ENCODE results near the gene UST. TPM values are rescaled to one million over a fixed set of nuclear protein-coding genes. Genes with fewer than 3 reads are reported as not detected.
"Not testable (repeated sequence)": the region's sequence is repeated elsewhere in the genome, so short reads cannot be mapped to it uniquely, and the experiment has no call there.

The UST gene
- polyA plus RNA-seq, 5 donors, result 6.5 to 9.8 (median 9.0) TPM

DNA sequence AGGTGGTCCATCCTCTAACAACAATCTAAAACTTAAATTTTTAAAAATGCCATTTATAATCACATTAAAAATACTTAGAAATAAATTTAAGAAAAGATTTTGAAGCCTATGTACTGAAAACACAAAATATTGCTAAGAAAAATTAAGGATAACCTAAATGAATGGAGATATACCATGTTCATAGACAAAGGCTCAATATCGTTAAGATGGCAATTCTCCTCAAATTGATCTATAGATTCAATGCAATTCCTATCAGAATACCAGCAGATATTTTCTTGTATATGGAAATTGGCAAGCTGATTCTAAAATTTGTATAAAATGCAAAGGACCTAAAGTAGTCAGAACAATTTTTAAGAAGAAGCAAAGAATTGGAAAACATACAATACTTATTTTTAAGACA is 19.7 kb upstream of the UST start:
- no peak for DNase-seq

DNA sequence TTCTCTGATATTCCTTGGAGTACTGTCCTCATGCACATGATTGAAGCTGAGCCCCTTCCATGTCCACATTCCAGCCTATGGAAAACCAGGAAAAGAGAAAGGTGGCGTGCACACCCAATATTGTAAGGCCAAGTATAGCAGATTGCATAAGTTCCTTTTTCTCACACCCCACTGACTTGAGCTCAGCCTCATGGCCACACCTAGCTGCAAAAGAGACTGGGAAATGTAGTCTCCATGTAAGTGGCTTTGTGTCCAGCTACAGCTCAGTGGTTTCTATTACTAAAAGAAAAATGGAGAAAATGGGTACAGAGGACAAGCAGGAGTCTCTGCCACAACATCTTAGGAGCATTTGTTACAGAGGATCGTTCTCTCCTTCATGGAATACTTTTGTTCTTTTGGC is 10.8 kb upstream of the UST start:
- no peak for DNase-seq

DNA sequence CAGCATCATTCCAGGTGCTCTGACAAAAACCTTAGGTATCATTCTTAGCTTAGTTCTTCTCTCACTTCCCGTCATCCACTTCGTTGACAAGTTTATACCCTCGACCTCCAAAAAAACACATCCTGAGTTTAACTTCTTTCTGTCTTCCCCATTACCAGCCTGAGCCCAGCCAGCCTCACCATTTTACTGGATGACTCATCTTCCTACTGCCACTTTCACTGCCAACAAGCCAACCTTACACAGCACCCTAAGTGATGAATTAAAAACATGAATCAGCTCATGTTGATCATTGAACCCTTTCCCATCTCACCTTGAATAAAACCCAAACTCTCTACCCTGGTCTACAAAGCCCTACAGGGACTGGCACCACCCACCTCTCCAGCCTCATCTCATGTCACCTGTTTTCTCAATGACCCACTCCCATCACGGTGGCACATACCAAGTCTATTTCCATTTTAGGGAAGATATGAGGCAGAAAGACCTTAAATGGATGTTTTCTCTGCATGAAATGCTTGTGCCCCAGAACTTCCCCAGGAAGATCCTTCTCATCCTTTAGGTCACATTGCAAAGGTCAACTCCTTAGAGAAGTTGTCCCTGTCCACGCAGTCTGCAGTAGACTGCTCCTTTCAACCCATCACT is 9.9 kb upstream of the UST start:
- DNase-seq, result no peak

DNA sequence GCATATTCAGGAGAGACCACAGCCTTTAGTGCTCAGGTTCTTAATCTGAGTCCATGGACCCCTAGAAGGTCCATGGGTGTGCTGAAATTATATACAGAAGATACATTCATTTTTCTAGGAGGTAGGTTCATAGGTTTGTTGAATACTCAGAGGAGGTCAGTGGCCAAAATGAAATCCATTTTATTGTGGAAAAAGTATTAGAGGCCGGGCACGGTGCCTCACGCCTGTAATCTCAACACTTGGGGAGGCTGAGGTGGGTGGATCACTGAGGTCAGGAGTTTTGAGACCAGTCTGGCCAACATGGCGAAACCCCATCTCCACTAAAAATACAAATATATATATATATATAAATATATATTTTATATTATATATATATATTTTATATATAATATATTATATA is 9.0 kb upstream of the UST start:
- no peak for DNase-seq

DNA sequence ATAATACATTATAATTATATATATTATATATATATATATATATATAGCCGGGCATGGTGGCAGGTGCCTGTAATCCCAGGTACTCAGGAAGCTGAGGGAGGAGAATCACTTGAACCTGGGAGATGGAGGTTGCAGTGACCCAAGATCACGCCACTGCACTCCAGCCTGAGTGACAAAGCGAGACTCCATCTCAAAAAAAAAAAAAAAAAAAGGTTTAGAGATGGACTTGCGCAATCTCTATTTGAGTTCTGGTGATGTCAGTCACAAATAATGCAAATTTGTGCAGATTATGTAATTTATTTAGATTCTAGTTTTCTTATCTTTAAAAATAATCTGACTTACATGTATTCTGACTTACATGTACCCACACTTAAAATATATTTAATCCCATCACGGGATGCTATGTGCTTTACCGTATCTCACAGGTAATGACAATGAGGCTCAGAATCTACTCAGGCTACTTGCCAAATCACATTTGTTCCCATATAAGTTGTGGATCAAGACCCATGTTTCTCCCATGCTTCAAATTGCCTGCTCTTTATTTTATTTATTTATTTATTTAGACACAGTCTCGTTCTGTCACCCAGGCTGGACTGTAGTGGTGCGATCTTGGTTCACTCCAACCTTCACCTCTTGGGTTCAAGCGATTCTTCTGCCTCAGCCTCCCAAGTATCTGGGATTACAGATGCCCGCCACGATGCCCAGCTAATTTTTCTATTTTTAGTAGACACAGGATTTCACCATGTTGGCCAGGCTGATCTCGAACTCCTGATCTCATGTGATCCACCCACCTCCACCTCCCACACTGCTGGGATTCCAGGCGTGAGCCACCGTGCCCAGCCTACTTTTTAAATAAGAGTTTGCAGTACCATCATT is 7.6 kb upstream of the UST start:
- DNase-seq, result no peak

DNA sequence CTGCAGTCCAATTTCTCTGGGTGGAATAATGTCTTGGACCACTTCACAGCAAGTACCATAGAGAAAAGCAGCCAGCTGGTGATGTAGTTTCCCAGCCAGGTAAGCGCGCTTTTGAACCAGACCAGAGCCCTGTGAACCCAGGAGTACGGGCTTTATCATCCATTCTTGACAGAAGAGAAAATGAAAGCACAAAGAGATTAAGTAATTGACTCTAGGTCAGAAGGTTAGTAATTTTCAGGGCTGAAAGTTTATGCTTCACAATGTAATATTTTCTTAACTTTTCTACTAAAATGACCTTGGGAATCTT is 7.1 kb upstream of the UST start:
- DNase-seq, result no peak

DNA sequence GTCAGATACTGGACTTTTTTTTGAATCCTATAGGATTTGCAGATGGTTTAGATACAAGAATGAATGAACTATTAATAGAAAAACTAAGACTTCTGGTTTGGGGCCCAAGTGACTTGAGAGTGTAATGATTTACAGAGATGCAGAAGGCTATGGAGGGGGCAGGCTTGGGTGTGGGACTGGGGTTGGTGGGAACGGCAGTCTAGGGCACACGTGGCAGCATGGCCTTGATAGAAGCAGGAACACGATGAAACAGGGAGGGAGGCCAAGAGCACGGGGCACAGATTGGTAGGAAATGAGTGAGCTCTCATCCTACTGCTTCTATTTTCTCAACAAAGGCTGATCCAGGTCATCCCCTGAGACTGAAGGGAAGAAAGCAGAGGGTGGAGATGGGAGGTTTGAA is 3.4 kb upstream of the UST start:
- DNase-seq, result no peak

DNA sequence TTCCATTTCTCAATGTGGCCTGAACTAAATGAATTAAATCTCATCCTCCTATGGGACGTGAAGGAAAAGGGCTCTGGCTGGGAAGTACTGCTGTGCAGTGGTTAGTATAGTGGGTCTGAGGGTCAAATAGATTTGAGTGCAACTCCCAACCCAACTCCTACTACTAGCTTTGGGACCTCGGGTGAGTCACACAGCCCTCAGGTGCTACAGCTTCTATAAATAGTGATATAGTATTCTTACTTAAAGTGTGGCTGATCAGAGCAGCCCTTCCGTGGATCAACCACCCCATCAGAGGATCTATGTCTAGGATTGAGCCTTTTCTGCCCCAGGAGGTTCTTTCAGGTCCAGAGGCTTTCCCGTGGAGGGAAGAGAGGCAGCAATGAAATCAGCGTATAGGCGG is 904 bp upstream of the UST start:
- no peak for DNase-seq

DNA sequence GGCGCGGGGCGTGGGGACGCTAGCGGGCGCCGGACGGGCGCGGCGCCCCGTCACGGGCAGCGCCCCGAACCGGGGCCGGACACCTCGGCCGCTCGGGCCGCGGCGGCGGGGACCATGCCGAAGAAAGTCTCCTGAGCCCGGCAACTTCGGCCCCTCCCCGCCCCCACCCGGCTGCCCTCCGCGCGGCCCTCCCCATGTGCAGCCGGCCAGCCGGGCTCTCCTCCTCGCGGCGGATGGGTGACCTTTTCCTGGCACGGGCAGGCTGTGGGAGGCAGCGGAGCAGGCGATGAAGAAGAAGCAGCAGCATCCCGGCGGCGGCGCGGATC is 278 bp downstream of the UST start:
- DNase-seq, result no peak

DNA sequence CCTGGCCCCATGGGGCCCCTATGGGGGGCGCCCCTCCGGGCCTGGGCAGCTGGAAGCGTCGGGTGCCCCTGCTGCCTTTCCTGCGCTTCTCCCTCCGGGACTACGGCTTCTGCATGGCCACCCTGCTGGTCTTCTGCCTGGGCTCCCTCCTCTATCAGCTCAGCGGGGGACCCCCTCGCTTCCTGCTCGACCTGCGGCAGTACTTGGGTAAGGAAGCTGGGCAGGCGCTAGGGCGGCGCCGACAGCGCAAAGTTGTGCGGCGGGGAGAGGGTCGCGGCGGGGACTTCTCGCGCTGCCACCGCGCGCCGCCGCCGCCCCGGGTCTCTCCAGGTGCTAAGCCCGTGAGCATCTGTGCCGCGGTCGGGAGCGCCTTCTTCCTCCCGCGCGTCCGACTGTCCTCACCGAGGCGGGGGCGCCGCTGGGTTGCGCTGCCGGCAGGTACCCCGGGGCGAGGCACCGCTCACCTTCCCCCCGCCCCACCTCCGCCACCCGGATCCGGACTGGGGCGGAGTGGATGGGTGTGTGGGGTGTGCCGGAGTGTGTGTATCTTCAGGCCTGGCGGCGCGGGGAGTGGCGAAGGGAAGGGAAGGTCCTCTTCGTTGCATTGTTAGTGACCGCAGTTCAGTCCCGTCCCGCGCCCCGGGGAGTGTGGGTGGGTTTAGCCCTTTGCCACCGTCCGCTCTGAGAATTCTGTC is 788 bp downstream of the UST start:
- DNase-seq, result peak in 1 of 2 donors; percentile 56

DNA sequence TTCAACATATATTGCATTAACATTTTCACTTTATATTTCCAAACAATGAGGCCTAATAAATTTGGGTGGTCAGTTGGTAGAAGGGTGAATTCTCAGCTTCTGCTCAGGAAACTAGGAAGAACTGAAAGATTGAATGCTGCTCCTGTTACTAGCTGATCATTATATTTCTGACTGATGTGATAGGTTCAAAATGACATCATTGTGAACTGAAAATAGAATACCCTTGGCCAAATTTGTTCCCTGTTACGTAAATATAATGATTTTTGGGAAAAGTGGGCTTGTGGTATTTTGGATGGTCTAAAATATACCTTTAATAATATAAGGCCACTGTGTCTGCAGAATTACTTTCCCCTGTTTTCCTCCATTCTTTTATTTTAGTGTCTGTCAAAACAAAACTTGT is 2.8 kb downstream of the UST start:
- no peak for DNase-seq

DNA sequence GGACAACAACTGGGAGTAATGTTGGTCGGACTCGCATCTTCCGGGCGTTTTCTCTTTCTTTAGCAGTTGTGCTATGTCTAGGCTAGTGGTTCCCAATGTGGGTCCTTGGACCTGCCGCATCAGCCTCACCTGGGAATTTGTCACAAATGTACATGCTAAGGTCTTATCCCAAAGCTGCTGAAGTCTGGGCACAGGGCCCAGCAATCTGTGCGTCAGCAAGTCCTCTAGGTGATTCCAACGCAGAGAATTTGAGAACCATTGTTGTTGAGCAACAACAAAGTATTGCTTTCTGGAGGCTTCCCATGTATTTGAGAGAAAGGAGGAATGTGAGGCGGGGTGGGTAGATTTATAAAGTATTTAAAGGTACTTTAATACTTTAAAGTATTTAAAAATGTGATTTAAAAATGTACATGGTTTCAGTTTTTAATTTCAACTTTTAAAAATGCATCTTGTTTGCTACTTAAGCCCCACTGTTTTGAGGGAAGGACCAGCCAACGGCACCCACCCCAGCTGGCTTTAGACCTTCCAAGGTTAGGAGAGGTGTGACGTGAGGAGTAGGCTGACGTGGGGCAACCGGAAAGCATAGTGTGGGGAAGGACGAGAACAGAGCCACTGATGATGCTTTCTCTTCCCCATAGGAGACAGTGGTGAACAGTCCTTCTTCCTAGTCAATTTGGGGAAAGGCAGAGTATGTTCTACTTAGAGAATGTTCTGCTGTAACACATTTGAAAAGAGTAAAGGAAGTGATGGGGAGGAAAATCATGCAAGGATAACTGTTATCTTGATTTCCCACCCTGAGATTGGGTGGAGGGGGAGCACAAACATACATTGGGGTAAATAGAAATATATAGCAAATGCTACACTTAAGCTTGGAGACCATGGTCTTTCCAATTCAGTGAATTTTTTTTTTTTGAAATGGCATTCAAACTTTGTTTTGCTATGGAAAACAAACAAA is 4.3 kb downstream of the UST start:
- DNase-seq, result no peak

DNA sequence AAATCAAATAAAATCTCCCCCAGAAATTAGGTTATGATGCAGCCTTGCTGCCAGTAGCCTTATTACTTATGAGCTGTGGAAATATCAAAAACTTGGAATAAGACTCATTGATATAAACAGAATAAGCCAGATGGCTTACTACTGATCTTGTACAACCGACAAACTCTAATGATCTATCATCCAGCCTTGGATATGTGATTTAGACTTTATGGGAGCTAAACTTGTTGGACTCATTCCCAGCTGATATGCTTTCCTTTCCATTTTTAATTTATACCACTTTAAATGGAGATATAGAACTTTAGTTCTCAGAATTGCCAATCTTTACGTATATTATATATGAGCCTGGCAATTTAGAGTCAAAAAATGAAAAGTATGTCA is 5.0 kb downstream of the UST start:
- no peak for DNase-seq

DNA sequence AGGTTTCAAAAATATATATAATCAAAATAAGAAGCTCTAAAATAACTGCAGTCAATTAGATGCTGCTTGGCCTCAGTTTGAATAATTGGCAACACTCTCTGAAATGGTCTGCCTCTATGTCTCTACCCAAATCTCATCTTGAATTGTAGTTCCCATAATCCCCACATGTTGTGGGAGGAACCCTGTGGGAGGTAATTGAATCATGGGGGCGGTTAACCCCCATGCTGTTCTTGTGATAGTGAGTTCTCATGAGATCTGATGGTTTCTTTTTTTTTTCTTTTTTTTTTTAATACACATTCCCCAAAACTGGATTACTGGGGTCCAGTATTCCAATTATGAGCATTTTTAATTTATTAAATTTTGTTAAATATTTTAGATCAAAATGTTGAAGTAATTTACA is 8.5 kb downstream of the UST start:
- DNase-seq, result not testable (repeated sequence)

DNA sequence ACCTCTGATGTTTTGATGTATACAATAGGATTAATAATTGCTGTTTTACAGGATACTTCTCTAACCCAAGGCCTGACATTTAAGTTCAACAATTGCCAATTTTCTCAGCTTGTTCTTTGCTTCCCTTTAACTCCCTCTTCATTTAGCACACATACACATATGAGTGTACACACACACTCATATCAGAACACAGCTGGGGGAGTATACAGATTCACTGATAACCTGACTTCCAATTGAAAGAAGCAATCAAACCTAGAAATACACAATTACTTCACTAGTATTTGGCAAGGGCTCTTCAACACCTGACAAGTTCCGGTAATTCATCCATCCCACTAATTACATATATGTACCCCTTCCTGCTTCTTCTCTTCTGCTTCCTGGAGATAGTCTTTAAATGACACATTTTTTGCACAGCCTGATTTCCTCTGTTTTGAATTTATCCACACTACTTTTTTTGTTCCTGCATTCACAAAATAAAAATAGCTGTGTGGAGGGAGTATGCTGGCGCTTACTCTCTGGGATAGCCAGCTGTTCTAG is 11.2 kb downstream of the UST start:
- DNase-seq, result no peak

DNA sequence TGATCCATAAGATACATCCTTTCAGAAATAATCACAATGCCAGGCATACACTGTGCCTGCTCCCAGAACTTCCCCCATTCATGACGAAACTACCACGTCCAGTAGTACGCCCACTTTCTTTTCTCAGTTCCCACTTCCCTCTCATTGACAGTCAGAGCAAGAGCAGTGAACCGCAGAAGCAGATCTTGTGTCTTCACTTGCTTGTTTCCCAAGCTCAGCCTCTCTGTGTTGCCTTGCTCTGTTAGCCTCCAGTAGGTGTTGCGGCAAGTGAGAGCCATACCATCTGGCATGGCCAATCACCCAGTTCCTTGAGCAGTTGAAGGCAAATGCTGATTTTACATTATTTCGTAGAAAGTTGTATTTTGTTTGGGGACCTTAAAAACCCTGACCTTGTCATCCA is 11.7 kb downstream of the UST start:
- DNase-seq, result no peak

DNA sequence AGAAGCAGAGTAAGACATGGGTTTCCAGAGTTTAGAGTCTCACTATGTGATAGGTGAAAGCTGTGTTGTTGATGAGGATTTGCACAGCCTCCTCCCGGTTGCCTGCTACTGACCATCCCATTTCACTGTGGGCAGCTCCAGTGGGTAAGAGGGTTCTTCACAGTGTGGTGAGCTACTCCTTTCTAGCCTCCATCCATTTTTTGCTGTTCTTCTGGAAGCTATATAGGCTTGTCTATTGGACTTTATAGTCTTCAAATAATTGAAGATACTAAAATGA is 13.4 kb downstream of the UST start:
- no peak for DNase-seq

DNA sequence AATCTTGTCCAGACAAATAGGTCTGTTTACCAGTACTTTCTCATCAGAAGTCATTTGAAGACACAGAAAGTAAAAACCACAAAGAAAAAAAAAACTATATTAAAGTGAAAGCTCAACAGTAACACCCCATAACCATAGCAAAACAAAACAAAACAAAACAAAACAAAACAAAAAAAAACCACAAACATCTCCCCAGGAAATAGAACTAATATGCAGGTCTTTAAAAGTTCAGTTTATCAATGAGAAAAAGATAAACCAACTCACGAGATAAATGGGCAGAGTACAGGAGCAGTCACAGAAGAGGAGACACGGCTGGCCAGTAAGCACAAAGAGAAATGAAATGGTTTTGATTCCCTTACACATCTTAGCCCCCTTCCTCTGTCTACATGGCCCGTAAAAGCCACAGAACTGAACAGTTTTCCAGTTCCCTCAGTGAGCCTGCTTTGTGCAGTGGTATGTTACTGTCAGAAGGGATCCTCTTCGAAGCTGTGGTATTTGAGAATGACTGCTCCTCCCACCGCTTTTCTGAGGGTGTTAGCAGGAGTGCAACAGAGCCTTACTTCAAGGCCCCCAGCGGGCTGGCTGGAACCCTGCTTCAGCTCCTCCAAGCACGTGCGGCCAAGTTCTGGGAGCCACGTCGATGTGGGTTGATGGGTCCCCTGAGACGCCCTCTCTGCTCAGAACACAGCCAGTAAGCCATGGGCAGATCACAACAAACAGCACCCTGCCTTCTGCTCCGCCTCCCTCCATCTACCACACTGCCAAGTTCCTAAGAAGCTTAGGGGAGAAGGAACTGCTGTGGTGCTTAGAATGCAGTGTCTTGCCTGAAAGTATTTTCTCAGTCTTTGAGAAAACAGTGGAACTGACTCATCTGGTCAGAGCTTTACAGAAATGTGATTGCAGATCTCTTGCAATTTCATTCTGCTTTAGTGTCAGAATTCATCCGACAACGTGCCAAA is 14.0 kb downstream of the UST start:
- DNase-seq, result peak; percentile 52 to 63

DNA sequence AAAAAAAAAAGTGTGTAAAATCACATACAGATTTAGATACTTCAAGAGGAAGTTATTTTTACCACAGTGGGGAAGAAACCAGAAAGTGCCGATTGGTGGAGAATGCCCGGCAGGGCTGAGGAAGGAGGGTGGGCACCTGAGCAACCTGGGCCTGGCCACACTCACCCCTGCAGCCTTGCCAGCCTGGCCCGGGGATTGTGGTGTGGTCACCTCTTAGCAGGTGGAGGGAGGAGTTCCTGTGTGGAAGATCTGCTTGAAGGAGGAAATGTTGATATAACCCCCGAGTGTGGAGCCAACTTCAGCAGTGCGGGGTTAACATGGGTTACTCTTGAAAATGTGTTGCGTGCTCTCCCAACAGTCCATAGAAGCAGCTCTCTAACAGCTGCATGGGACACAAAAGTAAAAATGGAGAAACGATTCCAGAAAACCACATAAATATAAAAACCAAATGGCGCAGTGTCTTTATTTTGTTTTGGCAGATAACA is 14.7 kb downstream of the UST start:
- DNase-seq, result peak; percentile 46 to 53

DNA sequence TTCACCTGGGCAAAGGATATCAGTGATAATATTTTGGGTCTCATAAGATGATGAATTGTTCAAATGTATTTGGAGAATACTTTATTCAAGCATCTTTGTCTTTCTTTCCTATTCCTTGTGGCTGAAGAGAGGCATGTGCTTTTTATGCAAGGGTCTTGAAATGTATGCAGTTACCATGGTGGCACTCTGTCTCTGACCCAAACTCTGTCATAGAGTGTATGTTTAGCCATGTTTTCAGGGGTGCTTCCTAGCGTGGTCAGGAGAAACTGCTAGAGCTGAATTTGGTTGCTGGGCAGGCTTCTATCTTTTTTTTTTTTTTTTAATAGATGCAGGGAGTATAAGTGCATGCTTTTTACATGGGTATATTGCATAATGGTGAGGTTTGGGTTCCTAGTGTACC is 15.4 kb downstream of the UST start:
- no peak for DNase-seq
